Activated CD8-positive, alpha-beta memory T cell treated with anti-CD3 and anti-CD28 coated beads for 36 hours (primary cell): ENCODE results near the gene PLXNA2. TPM values are rescaled to one million over a fixed set of nuclear protein-coding genes. Genes with fewer than 3 reads are reported as not detected.

Experiments
- CTCF ChIA-PET: fragments of 350-600 bp; sonication (Branson Sonifier 250); formaldehyde crosslinking; loops from one replicate; lab custom pipeline; 2021; ENCODE audit warnings: antibody characterized with exemption; lab: Charles Lee
- POLR2A ChIA-PET: fragments of 350-600 bp; sonication (Branson Sonifier 250); formaldehyde crosslinking; loops from one replicate; lab custom pipeline; 2021; ENCODE audit warnings: antibody characterized with exemption; lab: Charles Lee
- total RNA-seq, 2 experiments: library from RNA; stranded (reverse); gene quantifications; one replicate each; pipeline ENCODE4 v1.2.3, GENCODE V29; 2021

Gene PLXNA2
- under 1 TPM; 0.34 to 0.36 TPM for total RNA-seq

- CTCF ChIA-PET: interaction anchor here (0.6 to 3.0 kb wide), 13 partner anchors 8 to 225 kb away, joined by 3 to 20 read pairs (median 4); no protein-coding TSS in a partner anchor
- POLR2A ChIA-PET: no interaction called here
Observed at GRCh38 chr1:208243967-208244916, at the start of gene PLXNA2. Gene PLXNA2, minus strand, starts transcription at chr1:208244384. Its CDS starts 26,462 bp downstream, at chr1:208217922.

GRCh38 chr1:208292908-208293307 is 48.7 kb upstream of the PLXNA2 start:
- ChIA-PET POLR2A (no interaction called here), CTCF (no interaction called here)

- POLR2A ChIA-PET: no interaction called here
- CTCF ChIA-PET: no interaction called here
Observed at GRCh38 chr1:208291923-208292711, 47.9 kb upstream of the PLXNA2 start.

- ChIA-PET CTCF (no interaction called here), POLR2A (no interaction called here)
Observed at GRCh38 chr1:208291129-208291528, 46.9 kb upstream of the PLXNA2 start.

GRCh38 chr1:208289716-208290115 is 45.5 kb upstream of the PLXNA2 start:
- CTCF ChIA-PET: no interaction called here

GRCh38 chr1:208288495-208288894 is 44.3 kb upstream of the PLXNA2 start:
- POLR2A ChIA-PET: no interaction called here
- CTCF ChIA-PET: no interaction called here

More at GRCh38 chr1:208289716-208290115, 45.5 kb upstream of the PLXNA2 start:
- POLR2A ChIA-PET: no interaction called here

- ChIA-PET POLR2A (no interaction called here), CTCF (no interaction called here)
Observed at GRCh38 chr1:208280681-208281450, 36.7 kb upstream of the PLXNA2 start.

- ChIA-PET CTCF (no interaction called here), POLR2A (no interaction called here)
Observed at GRCh38 chr1:208279826-208280588, 35.8 kb upstream of the PLXNA2 start.

- CTCF ChIA-PET: no interaction called here
- POLR2A ChIA-PET: no interaction called here
Observed at GRCh38 chr1:208278638-208279037, 34.5 kb upstream of the PLXNA2 start.

- POLR2A ChIA-PET: no interaction called here
- CTCF ChIA-PET: interaction anchor here (0.6 kb wide), 1 partner anchor 25 kb away, joined by 3 read pairs; no protein-coding TSS in a partner anchor
Observed at GRCh38 chr1:208276757-208277435, 32.7 kb upstream of the PLXNA2 start.

GRCh38 chr1:208275083-208275482 is 30.9 kb upstream of the PLXNA2 start:
- POLR2A ChIA-PET: no interaction called here
- CTCF ChIA-PET: no interaction called here

GRCh38 chr1:208273386-208274017 is 29.3 kb upstream of the PLXNA2 start:
- POLR2A ChIA-PET: no interaction called here
- CTCF ChIA-PET: no interaction called here

GRCh38 chr1:208272713-208273112 is 28.5 kb upstream of the PLXNA2 start:
- POLR2A ChIA-PET: no interaction called here

GRCh38 chr1:208272311-208272710 is 28.1 kb upstream of the PLXNA2 start:
- POLR2A ChIA-PET: no interaction called here
- CTCF ChIA-PET: no interaction called here

More at GRCh38 chr1:208272713-208273112, 28.5 kb upstream of the PLXNA2 start:
- CTCF ChIA-PET: no interaction called here

- ChIA-PET POLR2A (no interaction called here), CTCF (no interaction called here)
Observed at GRCh38 chr1:208271236-208271635, 27.1 kb upstream of the PLXNA2 start.

GRCh38 chr1:208270651-208271141 is 26.5 kb upstream of the PLXNA2 start:
- ChIA-PET CTCF (no interaction called here), POLR2A (no interaction called here)

GRCh38 chr1:208269338-208269666 is 25.1 kb upstream of the PLXNA2 start:
- CTCF ChIA-PET: no interaction called here
- POLR2A ChIA-PET: no interaction called here
